ENCODE data around the gene SRSF11.

DNA sequence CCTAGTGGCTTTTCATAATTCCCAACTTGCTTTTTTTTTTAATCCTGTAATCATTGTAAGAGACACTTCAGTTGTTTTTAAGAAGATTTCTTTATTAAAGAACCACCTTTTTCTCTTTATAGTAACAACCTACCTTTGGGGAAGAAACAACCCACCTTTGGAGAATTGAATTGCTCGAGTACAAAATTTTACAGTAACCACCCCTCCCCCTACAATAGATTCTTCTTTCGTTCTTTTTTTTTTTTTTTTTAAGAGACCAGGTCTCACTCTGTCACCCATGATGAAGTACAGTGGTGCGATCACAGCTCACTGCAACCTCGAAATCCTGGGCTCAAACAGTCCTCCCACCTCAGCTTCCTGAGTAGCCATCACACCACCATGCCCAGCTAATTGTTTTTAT lies 13.7 kb upstream of the SRSF11 start:
- TF ChIP-seq, protein P1, sequence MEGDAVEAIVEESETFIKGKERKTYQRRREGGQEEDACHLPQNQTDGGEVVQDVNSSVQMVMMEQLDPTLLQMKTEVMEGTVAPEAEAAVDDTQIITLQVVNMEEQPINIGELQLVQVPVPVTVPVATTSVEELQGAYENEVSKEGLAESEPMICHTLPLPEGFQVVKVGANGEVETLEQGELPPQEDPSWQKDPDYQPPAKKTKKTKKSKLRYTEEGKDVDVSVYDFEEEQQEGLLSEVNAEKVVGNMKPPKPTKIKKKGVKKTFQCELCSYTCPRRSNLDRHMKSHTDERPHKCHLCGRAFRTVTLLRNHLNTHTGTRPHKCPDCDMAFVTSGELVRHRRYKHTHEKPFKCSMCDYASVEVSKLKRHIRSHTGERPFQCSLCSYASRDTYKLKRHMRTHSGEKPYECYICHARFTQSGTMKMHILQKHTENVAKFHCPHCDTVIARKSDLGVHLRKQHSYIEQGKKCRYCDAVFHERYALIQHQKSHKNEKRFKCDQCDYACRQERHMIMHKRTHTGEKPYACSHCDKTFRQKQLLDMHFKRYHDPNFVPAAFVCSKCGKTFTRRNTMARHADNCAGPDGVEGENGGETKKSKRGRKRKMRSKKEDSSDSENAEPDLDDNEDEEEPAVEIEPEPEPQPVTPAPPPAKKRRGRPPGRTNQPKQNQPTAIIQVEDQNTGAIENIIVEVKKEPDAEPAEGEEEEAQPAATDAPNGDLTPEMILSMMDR (IDR thresholded peaks at IDR 0.05), result no peak
- no peak for TF ChIP-seq SMC3 (IDR thresholded peaks at IDR 0.05; ENCODE audit: low read depth, low read length)
- no peak for TF ChIP-seq POLR2AphosphoS5 (IDR thresholded peaks at IDR 0.05; ENCODE audit: low read depth, low read length)
- TF ChIP-seq FOXJ3 (CRISPR knock-in tag; IDR thresholded peaks at IDR 0.05), result no peak
- TF ChIP-seq GABPA (IDR thresholded peaks at IDR 0.05; ENCODE audit: low read depth), result no peak
- TF ChIP-seq, protein P2, sequence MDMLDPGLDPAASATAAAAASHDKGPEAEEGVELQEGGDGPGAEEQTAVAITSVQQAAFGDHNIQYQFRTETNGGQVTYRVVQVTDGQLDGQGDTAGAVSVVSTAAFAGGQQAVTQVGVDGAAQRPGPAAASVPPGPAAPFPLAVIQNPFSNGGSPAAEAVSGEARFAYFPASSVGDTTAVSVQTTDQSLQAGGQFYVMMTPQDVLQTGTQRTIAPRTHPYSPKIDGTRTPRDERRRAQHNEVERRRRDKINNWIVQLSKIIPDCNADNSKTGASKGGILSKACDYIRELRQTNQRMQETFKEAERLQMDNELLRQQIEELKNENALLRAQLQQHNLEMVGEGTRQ (IDR thresholded peaks at IDR 0.05; ENCODE audit: borderline replicate concordance, low read depth, low read length), result no peak
- no peak for TF ChIP-seq YY1 (IDR thresholded peaks at IDR 0.05; ENCODE audit: low read depth)
- no peak for TF ChIP-seq TAF1 (IDR thresholded peaks at IDR 0.05; ENCODE audit: borderline replicate concordance, low read depth, low read length)
- no peak for TF ChIP-seq SIN3A (IDR thresholded peaks at IDR 0.05; ENCODE audit: borderline replicate concordance, low read depth, low read length)
- no peak for TF ChIP-seq FOXM1 (IDR thresholded peaks at IDR 0.05; ENCODE audit: low read depth)
- TF ChIP-seq EP300 (IDR thresholded peaks at IDR 0.05; ENCODE audit: borderline replicate concordance in 1 of 2, low read depth in 1 of 2, low read length in 1 of 2), result no peak
